GM21381 (cell line): Measurements from ENCODE around the gene MCC.

ENCODE experiments used
- ATAC-seq: cut with Tn5 transposase; IDR thresholded peaks from one replicate; pipeline ENCODE4 v1.9.1; 2021; ENCODE audit warnings: mild to moderate bottlenecking, moderate library complexity; ENCODE audit not compliant: unreplicated experiment

Gene MCC

DNA sequence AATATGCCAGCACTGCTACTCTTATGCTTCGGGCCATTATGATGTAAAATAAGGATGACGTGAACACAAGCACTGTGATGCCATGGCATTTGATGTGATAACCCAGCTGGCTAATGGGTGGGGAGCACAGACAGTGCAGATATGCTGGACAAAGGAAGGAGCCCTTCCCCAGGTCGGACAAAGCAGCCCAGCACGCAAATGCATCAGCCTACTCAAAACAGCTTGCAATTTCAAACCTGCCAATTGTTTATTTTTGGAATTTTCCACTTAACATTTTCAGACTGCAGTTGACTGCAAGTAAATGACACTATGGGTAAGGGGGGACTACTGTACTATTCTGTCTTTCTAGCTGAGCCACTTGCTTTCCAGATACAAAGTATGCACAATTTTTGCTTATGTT is 330.4 kb downstream of the MCC start:
- ATAC-seq, result no peak

DNA sequence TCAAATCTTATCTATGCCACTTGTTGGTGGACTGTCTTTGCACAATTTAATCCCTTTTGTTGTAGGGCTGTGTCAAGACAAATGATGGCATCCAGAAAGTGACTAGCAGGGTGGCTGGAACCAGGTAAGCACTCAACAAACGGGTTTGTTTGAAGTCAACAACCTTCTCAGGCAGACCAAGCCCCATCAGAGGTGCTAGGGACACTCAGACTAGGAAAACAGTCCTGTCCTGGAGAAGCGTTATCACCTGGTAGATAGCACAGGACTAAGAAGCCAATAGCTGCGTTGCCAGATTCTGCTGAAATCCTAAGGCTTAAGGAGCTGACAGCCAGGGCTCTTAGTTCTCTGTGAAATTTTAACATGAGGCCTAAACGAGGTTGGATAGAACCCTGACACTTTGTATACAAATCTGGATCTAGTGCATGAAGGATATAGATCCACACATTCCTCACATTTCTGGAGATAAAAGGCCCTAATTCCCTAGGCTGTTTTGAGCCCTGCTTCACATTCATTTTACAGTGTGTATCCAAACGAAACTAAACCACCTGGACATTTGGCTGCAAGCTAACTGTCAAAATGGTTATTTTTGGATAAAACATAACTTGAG is 331.9 kb downstream of the MCC start:
- ATAC-seq, result no peak

DNA sequence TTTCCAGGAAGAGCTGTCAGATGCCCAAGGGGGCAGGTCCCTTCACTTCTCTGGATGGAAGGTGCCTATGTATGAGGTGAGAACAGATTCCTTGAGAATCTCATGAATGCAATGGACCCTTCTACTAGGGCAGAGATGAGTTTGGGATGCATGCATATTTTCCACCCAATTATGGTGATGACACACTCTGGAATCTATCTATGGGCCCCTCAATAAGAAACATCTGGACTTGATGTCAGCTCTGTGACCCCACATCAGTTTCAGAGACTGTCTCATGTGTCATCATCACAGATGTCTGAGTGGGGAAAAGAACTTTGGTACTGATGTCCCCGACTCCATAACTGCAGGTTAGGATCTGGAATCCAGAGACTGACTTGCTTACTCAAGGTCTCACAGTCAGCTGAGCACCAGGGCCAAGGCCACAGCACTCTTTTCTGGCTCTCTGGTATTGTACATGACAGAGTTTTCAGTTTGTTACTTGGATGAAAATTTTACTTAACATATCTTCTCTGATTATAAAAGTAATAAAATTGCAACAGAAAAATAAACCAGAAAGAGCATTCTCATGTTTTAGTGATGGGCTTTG is 334.6 kb downstream of the MCC start:
- ATAC-seq, result no peak

DNA sequence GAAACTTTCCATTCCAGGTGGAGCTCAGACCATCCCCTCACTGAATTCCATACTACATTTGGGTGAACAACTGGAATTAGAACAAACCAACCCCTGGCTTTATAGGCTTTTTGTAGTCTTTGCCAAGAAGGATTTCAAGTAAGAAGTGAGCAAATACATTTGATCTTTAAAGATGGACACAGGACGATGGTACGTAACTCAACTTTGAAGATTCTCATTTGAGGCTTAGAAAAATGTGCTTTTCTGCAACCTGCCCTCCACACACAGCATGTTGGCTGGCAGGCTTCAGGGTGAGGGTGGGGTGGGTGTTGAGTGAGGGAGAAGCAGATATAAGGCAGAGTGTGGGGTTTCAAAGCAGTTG is 335.9 kb downstream of the MCC start:
- no peak for ATAC-seq

DNA sequence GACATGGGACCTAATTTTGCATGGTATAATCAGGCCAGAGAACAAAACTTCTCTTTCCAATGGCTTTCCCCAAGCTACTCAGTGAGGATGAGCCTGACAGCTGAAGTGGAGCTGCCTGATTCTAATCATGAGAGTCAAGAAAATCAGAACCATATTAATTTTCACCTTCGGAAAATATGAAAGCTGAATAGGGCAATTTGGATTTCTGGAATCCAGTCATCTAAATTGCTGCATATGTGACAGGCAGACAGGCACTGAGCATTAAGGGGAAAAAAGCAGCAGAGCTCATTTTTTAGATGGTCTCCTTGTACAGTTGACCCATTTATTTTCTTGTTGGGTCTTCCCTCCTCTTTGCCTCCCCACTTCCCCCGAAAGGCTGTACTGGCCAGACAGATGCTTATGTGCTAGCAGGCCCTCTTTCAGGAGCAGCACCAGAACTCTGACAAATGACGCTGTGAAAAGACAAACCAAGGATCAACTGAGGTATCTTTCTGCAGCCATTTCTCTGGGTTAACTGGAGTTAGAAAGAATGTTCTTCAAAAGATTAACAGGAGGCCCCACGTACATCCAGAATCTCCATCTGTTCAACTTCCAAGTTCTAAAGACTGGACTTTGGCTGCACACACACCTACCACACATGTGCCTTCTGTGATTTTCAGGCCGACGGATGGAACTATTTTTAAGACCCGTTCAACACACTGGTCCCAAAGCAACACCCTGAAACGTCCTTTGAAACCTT is 336.4 kb downstream of the MCC start:
- no peak for ATAC-seq

DNA sequence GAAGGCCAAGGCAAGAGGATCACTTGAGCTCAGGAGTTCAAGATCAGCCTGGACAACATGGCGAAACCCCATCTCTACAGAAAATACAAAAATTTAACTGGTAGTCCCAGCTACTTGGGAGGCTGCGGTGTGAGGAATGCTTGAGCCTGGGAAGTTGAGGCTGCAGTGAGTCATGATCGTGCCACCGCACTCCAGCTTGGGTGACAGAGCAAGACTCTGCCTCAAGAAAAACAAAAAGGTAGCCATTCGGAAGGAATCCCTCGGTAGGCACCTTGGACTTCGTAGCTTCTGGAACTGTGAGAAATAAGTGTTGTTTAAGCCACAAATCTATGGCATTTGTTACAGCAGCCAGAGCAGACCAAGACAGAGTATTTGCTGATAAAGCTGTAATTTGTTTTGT is 337.4 kb downstream of the MCC start:
- ATAC-seq, result no peak

DNA sequence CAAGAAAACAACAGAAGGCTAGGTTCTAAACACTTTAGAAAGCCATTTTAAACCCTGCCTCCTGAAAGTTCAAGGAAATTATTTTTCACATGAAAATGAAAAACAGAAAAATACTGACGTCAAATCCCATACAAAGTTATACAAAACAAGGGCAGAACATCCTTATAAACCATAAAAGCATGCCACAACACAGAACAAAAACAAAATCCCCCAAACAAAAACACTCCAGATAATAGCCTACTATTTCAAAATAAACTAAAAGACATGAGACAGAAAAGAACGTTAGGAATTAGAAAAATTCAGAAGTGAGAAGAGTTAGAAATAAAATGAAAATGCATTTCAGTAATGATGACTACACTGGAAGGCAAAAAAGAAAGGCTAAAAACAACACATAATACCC is 338.0 kb downstream of the MCC start:
- no peak for ATAC-seq

DNA sequence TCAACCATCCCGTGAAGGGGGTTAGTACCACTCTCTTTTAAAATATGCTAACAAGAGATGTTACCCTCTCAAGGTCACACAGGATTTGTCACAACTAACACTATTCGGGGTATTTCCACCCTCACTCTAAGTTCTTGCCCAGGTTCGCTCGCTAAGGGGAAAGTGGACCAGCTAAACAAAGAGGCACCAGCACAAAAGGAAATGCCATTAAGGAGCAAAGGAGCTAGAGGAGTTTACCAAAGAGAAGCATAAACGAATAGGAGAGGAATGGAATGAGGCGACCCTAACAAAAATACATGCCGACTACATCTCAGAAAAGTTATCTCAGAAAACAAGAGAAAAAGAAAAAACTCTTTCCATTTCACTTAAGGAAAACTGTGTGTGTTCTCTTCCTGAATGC is 340.7 kb downstream of the MCC start:
- no peak for ATAC-seq

DNA sequence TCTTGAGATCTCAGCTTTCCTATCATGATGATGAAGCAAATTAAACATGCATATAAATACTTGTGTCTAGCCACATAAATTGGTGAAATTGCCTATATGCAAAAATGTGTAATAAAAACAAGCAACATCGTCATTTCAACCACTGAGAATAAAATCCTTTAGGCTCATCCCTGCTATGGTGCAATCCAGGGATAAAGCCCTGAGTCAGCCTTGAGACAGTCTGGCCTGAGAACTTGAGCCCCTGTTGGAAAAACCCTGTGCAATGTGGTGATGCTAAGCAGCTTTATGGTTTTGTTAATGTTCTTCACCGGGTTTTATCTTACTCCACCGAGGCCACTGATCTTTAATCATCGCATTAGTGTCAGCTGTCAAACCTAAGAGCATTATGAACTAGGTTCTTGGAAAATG is 341.1 kb downstream of the MCC start:
- no peak for ATAC-seq

DNA sequence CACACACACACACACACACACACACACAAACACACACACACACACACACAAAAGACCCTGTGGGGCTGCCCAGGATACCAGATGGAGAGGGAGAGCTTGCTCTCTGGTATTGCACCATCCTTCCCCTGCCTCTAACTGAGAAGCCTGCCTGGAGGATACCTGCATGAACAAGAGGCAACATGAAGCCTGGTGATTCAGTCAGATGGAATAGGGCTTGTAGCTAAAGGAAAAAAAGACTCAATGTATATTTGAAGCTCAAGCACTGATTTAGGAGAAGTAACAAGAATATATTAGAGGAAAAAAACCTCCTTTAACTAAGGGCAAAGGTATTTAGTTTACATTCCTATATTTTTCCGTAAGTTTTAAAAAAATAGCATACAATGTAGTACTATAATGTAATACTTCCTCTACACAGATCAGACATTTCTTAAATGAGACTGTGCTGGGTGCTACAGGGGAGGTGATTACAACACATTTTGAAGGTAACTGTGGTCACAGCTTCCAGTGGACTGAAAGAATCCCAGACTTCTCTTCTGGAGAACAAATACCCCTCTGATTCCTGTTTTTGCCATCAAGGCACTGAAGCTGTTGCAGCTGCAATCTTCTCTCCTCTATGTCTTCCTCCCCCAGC is 342.4 kb downstream of the MCC start:
- ATAC-seq, result no peak

DNA sequence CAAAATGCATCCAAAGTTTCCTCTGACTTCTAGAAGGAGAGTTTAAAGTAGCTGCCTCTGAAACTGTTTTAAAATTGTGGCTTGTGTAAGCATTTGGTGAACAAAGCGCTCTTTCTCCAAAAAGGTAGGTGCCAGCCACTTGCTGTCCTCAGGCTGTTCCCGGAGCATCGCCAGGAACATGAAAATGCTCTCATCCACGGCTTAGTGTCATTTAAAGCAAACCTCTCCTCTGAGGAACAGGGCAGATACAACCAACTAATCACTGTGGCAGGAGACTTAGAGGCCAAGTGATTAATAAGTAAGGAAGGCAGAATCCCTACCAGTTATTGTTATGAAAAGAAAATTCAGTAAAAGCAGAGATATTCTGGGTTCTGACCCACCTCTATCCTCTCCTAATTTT is 346.1 kb downstream of the MCC start:
- ATAC-seq, result no peak

DNA sequence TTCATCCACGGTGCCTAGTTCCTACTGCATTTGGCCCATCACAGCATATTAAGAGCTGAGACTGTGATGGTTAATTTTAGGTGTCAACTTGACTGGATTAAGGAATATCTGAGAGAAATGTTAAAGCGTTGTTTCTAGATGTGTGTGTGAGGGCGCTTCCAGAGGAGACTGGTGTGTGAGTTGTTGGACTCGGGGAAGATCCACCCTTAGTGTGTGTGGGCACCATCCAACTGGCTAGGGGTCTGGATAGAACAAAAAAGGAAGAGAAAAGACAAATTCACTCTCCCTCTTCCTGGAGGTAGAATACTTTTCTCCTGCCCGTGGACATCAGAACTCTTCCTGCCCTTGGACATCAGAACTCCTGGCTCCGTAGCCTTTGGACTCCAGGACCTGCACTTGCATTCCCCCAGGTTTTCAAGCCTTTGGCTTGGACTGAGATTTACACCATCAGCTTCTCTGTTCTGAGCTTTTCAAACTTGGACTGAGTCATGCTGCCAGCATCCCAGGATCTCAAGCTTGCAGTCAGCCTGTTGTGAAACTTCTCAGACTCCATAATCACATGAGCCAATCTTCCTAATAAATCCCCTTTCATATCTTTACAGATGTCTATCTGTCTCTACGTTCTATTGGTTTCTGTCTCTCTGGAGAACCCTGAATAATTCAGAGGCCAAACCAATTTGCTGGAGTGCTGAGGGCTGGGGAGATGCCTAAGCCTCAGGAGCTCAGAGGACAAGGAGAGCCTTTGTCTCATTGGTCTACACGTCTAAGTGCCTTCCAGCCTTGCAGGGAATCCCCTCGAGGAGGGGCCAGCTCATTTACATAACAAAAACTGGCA is 347.2 kb downstream of the MCC start:
- ATAC-seq, result no peak

DNA sequence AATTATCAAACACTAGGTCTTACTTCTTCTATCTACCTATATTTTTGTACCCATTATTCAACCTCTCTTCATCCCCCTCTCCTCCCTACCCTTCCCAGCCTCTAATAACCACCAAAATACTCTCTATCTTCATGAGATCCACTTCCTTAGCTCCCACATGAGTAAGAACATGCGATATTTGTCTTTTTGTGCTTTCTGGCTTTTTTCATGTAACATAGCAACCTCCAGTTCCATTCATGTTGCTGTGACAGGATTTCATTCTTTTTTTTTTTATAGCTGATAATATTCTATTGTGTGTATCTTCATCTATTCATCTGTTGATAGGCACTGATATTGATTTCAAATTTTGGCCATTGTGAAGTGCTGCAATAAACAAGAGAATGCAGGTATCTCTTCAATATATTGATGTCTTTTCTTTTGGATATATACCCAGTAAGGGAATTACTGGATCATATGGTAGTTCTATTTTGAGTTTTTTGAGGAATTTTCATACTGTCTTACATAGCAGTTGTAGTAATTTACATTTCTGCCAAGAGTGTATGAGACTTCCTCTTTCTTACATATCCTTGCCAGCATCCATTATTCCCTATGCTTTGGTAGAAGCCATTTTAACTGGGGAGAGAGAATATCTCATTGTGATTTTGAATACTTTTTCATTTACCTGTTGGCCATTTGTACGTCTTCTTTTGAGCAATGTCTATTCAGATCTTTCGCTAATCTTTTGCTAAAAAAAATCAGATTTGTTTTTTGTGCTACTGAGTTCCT is 354.9 kb downstream of the MCC start:
- no peak for ATAC-seq

DNA sequence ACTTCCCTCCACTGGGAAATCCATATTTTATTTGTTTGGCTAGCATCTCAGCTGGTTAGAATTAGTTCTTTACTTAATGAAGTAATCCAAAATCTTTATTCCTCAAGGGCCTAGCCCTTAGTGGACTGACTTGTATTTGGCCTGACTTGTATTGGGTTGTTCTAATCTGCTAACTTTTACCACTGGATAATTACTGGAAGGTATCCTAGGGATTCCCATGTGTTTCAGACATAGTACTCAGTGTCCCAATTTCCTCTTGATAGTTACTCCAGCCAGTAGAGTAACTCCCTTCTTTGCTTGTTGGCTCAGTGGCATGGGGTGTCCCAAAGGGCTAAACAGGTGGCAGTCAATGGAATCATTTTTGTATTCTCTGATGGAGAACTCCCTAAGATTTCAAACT is 355.7 kb downstream of the MCC start:
- ATAC-seq, result no peak

DNA sequence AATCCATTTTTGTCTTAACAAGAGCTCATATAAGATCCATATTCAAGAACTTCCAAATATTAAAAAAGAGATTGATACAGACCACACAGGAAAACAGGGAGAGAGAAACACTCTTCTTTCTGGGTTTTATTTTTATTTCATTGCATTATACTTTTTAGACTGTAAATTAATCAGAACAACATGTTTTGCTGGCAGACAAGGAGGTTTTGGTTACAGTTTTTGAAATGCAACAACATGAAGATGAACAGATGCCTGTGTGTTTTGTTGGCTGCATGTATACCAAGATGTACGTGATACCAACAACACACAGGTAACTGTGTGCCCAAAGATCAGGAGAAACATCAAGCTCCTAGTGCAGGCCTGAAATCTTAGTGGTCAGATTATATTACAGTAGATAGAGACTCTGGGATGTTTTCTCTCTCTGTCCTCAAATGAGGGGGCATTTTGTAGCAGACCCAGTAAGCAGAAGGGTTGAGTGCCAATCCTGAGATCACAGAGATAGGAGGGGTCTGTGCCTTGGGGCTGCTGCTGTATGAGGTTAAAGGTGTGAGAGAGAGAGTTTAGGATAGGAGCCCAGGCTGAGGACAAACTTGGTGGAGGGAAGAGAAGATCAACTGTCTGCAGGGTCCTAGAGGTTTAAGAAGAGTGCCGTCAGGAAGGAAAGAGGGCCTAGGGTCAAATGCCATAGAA is 359.5 kb downstream of the MCC start:
- ATAC-seq, result no peak

DNA sequence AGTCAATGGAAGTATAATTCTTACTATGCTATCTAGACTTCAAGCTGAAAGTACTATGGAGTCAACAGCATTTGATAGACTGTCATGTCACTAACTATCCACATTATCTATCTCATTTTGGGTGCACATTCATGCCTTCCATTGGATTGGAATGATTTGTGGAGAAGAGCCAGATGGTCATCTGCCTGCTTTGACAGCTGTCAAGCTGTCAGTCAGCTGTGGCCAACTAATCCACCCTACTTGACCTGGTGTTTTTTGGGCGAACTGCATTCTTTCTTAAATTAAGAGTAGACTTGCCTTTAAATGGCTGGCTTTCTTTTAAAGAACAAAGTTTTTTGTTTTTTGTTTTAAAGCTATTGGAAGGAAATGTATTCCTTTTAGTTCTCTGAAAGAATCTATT is 360.2 kb downstream of the MCC start:
- ATAC-seq, result no peak

DNA sequence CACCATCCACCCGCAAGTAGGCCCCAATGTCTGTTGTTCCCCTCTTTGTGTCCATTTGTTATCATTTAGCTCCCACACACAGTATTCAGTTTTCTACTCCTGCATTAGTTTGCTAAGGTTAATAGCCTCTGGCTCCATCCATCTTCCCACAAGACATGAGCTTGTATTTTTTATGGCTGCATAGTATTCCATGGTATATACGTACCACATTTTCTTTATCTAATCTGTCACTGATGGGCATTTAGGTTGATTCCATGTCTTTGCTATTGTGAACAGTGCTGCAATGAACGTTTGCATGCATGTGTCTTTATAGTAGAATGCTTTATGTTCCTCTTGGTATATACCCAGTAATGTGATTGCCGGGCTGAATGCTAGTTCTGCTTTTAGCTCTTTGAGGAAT is 361.2 kb downstream of the MCC start:
- no peak for ATAC-seq

DNA sequence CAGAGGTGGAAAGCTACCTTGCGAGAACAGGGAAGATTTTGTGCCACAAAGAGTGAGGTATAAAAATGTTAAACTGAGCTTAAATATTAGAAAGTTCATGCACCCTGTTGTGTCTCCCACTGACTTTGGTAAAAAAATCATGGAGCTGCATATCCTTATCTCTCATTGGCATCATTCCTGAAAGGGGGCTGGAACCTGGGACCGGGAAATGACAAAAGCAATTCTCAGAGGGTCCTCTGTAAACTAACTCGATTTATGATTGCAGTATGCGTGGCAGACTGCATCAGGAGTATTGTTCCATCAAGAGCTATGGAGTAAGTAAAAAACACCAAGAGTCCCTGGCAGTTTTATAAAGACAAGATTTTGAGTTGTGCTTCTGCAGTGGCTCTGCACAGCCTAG is 362.9 kb downstream of the MCC start:
- ATAC-seq, result no peak

DNA sequence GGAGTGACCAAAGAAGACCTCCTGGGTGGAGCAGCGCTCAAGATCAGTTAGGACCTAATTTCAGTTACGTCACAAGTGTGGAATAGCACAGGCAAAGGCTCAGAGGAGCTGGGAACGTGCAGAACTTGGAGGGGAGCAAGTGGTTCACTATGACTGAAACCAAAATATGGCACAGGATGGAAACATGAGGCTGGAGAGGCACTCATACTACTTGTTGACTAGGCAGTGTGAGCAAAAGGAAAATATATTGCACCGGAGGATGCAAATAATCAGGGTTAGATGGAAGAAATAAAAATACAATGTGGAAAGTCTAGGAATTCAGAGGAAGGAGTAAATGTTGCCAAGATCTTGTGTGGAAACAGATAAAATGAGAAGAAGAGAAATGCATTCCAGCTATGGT is 363.3 kb downstream of the MCC start:
- no peak for ATAC-seq

DNA sequence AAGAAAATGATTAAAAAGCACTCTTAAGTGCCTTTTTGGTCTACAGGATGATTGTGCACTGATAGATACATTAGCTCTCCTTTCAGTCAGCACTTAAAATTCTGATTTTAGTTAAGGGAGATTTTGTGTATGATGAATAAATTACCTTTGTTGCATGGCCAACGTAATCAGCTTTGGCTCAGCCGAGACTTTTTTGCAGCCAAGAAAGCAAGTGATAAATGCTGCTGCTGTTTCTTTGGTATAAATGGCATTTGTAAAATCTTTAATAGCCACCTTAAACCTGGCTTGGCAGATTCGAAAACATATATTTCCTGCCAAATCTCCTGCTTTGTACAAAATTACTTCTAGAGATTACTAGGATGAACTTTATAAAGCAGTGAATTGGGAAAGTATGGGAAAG is 364.0 kb downstream of the MCC start:
- ATAC-seq, result no peak
